GM18873 (cell line): Measurements from ENCODE around the gene ENTPD5.

ENCODE experiments used
- ATAC-seq: cut with Tn5 transposase; IDR thresholded peaks from one replicate; pipeline ENCODE4 v1.9.1; 2021; ENCODE audit warnings: mild to moderate bottlenecking, moderate library complexity, moderate number of reproducible peaks; ENCODE audit not compliant: unreplicated experiment, low FRiP score

ENTPD5 gene

GRCh38 chr14:74018586-74019407 is at the start of gene ENTPD5, which contains the start of gene BBOF1:
TSS of gene ENTPD5 (minus strand) at chr14:74019288. CDS start at chr14:73988102, 31,186 bp downstream.
TSS of gene BBOF1 (plus strand) at chr14:74019349. CDS start at chr14:74019479, 130 bp downstream.
- ATAC-seq, result peak; percentile 56

- no peak for ATAC-seq
Measured at GRCh38 chr14:74065746-74066575, 46.9 kb upstream of the ENTPD5 start.

GRCh38 chr14:74064883-74065282 is 45.8 kb upstream of the ENTPD5 start:
- ATAC-seq, result no peak

- ATAC-seq, result no peak
Measured at GRCh38 chr14:74064426-74064825, 45.3 kb upstream of the ENTPD5 start.

GRCh38 chr14:74062809-74063150 is 43.7 kb upstream of the ENTPD5 start:
- no peak for ATAC-seq

- no peak for ATAC-seq
Measured at GRCh38 chr14:74049876-74050495, 30.9 kb upstream of the ENTPD5 start.

GRCh38 chr14:74048281-74048680 is 29.2 kb upstream of the ENTPD5 start:
- ATAC-seq, result no peak

- ATAC-seq, result no peak
Measured at GRCh38 chr14:74045522-74045921, 26.4 kb upstream of the ENTPD5 start.

- no peak for ATAC-seq
Measured at GRCh38 chr14:74042296-74042695, 23.2 kb upstream of the ENTPD5 start.

- ATAC-seq, result no peak
Measured at GRCh38 chr14:74038020-74038859, 19.2 kb upstream of the ENTPD5 start.

- no peak for ATAC-seq
Measured at GRCh38 chr14:74035556-74035955, 16.5 kb upstream of the ENTPD5 start.

- no peak for ATAC-seq
Measured at GRCh38 chr14:74034572-74034971, 15.5 kb upstream of the ENTPD5 start.

GRCh38 chr14:74029136-74029535 is 10.0 kb upstream of the ENTPD5 start:
- no peak for ATAC-seq

GRCh38 chr14:74022346-74022745 is 3.3 kb upstream of the ENTPD5 start:
- ATAC-seq, result no peak

- no peak for ATAC-seq
Measured at GRCh38 chr14:74019408-74020137, 485 bp upstream of the ENTPD5 start.

- no peak for ATAC-seq
Measured at GRCh38 chr14:74018174-74018585, 908 bp downstream of the ENTPD5 start.

GRCh38 chr14:74015963-74016362 is 3.1 kb downstream of the ENTPD5 start:
- no peak for ATAC-seq

GRCh38 chr14:74015176-74015575 is 3.9 kb downstream of the ENTPD5 start:
- ATAC-seq, result no peak

- ATAC-seq, result no peak
Measured at GRCh38 chr14:74014299-74014698, 4.8 kb downstream of the ENTPD5 start.
